Spleen (tissue), 11 donors: ENCODE measurements around the gene SPATC1L. TPM values are rescaled to one million over a fixed set of nuclear protein-coding genes. Genes with fewer than 3 reads are reported as not detected.

Source experiments
- DNase-seq: peaks from one replicate; pipeline ENCODE4 v3.0.0-alpha.2; 2020
- H3K27ac ChIP-seq, 8 donors: fragments of 200-600 bp; sonication (generic) in 7 of 8; 1 replicate in 4 of 8; 2 replicates in 4 of 8; pipeline versions ENCODE4 v1.5.0 to v1.8.0; 2016 to 2021; ENCODE audit warnings: inconsistent platforms in 4 of 8, mild to moderate bottlenecking in 4 of 8, moderate library complexity in 1 of 8
- H3K27me3 ChIP-seq, 7 donors: fragments of 200-600 bp; sonication (generic) in 6 of 7; replicated peaks in 1 of 7; 1 replicate in 4 of 7; 2 replicates in 3 of 7; pipeline versions ENCODE4 v1.5.0 to v1.8.0; 2016 to 2021; ENCODE audit warnings: inconsistent platforms in 3 of 7, mild to moderate bottlenecking in 1 of 7
- H3K36me3 ChIP-seq, 6 donors: fragments of 200-600 bp; sonication (generic) in 5 of 6; 1 replicate in 4 of 6; 2 replicates in 2 of 6; pipeline versions ENCODE4 v1.5.0 to v1.8.0; 2016 to 2021; ENCODE audit warnings: inconsistent platforms in 2 of 6
- H3K4me1 ChIP-seq, 6 donors: fragments of 200-600 bp; sonication (generic) in 5 of 6; 1 replicate in 3 of 6; 2 replicates in 3 of 6; pipeline versions ENCODE4 v1.5.0 to v1.8.0; 2016 to 2021; ENCODE audit warnings: inconsistent platforms in 3 of 6
- H3K4me3 ChIP-seq, 8 donors: fragments of 200-600 bp; sonication (generic) in 7 of 8; 1 replicate in 4 of 8; 2 replicates in 4 of 8; pipeline versions ENCODE4 v1.5.0 to v1.8.0; 2016 to 2021; ENCODE audit warnings: inconsistent platforms in 4 of 8, mild to moderate bottlenecking in 4 of 8, moderate library complexity in 2 of 8
- H3K9me3 ChIP-seq, 8 donors: fragments of 200-600 bp; sonication (generic) in 7 of 8; 1 replicate in 4 of 8; 2 replicates in 4 of 8; pipeline versions ENCODE4 v1.5.0 to v1.8.0; 2016 to 2021; ENCODE audit warnings: inconsistent platforms in 4 of 8
- CTCF ChIP-seq, 11 experiments: fragments of 200-600 bp in 7 of 11; fragments of 450-650 bp in 4 of 11; sonication (generic) in 4 of 11; IDR thresholded peaks in 8 of 11; conservative IDR thresholded peaks in 3 of 11; 1 replicate in 7 of 11; 2 replicates in 4 of 11; pipeline versions ENCODE4 v1.4.0 to v1.8.0; 2016 to 2021; ENCODE audit warnings: antibody characterized with exemption in 11 of 11, inconsistent platforms in 4 of 11, mild to moderate bottlenecking in 1 of 11
- POLR2A ChIP-seq, 3 donors: fragments of 450-650 bp; IDR thresholded peaks; one replicate each; pipeline ENCODE4 v1.5.1; 2017; ENCODE audit warnings: antibody characterized with exemption in 3 of 3, mild to moderate bottlenecking in 1 of 3
- POLR2AphosphoS5 ChIP-seq, 3 donors: sonication (generic); formaldehyde crosslinking; IDR thresholded peaks; one replicate each; pipeline ENCODE4 v1.5.1; 2017; ENCODE audit warnings: antibody characterized with exemption in 3 of 3
- WGBS, 5 donors: extraction: QIAGEN DNeasy Blood & Tissue Kit in 3 of 5; methylation state at CpG; one replicate each; pipeline versions ENCODE4 v1.1.5 to v1.1.7; 2013 to 2018; 5-methylcytosine and 5-hydroxymethylcytosine counted together
- intact Hi-C: fragments of 100-400 bp; cut with DNase I; formaldehyde crosslinking; loops from one replicate; pipeline ENCODE4 v1.15.0; 2023; ENCODE audit warnings: low total_unique reads
- polyA plus RNA-seq, 3 donors: library from polyadenylated mRNA; stranded (reverse); fragments of 200-250 nt; gene quantifications; one replicate each; pipeline ENCODE4 v1.2.1, GENCODE V29; 2013
- total RNA-seq, 7 donors: library from RNA; depleted of rRNA in 3 of 7; stranded (reverse); fragments of >200 nt in 3 of 7; fragmentation: NEBNext Ultra II Directional in 4 of 7; extraction: Animal tissue kit (Norgen Biotek cat#: 25700) in 4 of 7; gene quantifications; one replicate each; pipeline versions ENCODE4 v1.1.0 to v1.2.1, GENCODE V29; 2016 to 2021
- donor health status: healthy with polysubstance abuse.
- donor health status: DM: no; HTN: no; CAD: no; lungs with moderate emphysema.
- donor health status: DM: no; HTN: no; CAD: no.
- donor health status: Bipolar disorder and iron deficiency.
- donor health status: healthy.
- donor health status: DM: no; HTN: no; CAD: no.
- donor health status: DM: yes; HTN: yes; CAD: no.

SPATC1L gene
- total and polyA plus RNA-seq, 10 donors, result 4.4 to 13.4 (median 9.8) TPM

DNA sequence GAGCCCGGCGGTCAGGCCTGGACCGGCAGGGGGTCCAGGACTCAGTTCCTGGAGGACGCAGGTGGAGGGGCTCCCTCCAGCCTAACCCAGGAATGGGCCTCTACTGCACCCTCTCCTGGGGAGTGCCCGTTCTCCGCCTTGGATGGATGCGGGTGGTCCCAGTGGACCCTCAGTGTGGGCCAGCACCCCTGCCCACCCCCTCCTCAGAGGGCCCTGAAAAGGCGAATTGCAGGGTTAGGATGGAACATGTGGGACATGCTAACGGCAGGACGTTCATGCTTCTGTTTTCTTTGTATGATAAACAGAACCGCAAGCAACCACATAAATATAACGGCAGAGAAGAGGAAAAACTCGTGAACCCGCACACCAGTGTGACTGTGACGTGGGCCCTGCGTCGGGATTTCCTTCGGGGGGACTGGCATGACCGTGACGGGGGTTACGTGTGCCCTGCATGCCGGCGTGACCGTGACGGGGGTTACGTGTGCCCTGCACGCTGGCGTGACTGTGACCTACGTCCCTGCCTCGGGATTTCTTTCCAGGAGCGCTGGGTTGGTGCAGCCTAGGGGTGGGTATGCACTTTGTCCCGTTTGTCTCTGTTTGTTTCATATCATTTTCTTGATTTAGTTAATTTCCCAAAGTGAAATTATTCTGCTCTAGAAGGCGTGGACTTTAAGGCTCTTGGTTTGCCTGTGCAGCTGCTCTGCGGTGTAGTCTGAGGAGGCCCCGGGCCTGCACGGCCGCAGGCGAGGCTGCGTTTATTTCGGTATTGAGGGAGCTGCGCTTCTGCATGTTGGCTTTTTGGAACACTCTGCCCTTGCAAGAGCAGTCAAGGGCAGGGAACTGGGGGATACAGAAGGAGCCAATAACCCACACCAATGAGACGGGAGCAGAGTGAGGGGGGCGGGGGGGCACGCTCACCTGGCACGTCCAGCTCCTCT lies 32.0 kb downstream of the SPATC1L start:
- Histone ChIP-seq H3K4me3 (no peak overlapping the region), H3K4me1 (peaks cover 0 to 12% (median 6%) of the 10 kb centered on the region in 6 donors), H3K27ac (no peak overlapping the region), H3K9me3 (no peaks in the 10 kb centered on the region), H3K36me3 (no peaks in the 10 kb centered on the region), H3K27me3 (peaks cover 0 to 21% (median 0%) of the 10 kb centered on the region in 7 donors)
- TF ChIP-seq POLR2A (IDR thresholded peaks at IDR 0.05) (no peak), CTCF (IDR thresholded peaks at IDR 0.05 in 8 of 11, conservative IDR thresholded peaks at IDR 0.05 in 3 of 11) (no peak), POLR2AphosphoS5 (IDR thresholded peaks at IDR 0.05) (no peak)
- intact Hi-C loops, result no loop called here
- peak; percentile 54 for DNase-seq
- WGBS, 5 donors, result 90 to 95% (median 93%) methylated on average over 37 to 45 of the region's 45 CpGs

DNA sequence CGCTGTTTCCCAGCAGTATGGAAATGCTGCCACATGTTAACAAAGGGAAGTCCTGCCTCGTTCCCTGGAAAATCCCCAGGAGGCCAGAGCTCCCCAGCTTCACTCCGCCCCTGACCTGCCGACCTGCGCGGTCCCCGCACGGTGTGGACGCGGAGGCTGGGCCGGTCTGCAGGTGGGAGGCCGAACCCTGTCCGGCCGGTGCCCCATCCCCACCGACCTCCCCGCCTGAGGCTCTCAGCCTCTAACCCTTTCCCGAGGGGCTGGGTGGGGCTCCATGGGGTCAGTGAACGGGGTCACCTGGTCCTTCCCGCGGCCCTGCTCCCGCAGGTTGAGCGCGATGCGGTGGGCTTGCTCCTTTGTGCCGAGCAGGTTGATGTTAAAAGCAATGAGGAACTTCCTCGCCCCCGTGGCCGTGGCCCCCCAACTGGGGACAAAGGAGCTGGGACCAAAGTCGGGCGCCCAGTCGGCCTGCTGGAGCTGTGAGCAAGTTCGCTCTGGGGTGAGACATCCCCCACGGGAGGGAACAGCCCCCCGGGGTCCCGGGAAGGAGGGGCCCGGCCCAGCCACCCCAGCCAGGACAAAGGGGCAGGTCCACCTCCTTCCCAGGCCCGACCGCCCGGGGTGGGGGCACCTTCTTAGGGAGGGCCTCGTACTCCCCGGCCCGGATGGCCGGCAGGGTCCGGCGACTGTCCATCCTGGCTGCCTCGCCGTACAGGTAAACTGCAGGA lies 32.8 kb downstream of the SPATC1L start:
- WGBS, 5 donors, result 86 to 93% (median 88%) methylated on average over 30 to 47 of the region's 47 CpGs
- no peak overlapping the region for H3K27ac ChIP-seq
- intact Hi-C loops, result no loop called here
- DNase-seq, result peak; percentile 74
- H3K27me3 ChIP-seq, result peaks cover 0 to 21% (median 0%) of the 10 kb centered on the region in 7 donors
- H3K4me3 ChIP-seq, result no peak overlapping the region
- H3K9me3 ChIP-seq, result no peaks in the 10 kb centered on the region
- H3K4me1 ChIP-seq, result peaks cover 0 to 12% (median 6%) of the 10 kb centered on the region in 6 donors
- no peak for TF ChIP-seq POLR2A (IDR thresholded peaks at IDR 0.05)
- TF ChIP-seq POLR2AphosphoS5 (IDR thresholded peaks at IDR 0.05), result no peak
- no peak for TF ChIP-seq CTCF (IDR thresholded peaks at IDR 0.05 in 8 of 11, conservative IDR thresholded peaks at IDR 0.05 in 3 of 11)
- H3K36me3 ChIP-seq, result no peaks in the 10 kb centered on the region

- 84 to 93% (median 87%) methylated on average over 14 to 24 of the region's 24 CpGs for WGBS, 5 donors
- intact Hi-C loops, result no loop called here
Measured at GRCh38 chr21:46150491-46151121, 33.7 kb downstream of the SPATC1L start.

More at GRCh38 chr21:46150491-46151121, 33.7 kb downstream of the SPATC1L start:
- TF ChIP-seq POLR2A (IDR thresholded peaks at IDR 0.05) (no peak), POLR2AphosphoS5 (IDR thresholded peaks at IDR 0.05) (no peak), CTCF (IDR thresholded peaks at IDR 0.05 in 8 of 11, conservative IDR thresholded peaks at IDR 0.05 in 3 of 11) (no peak)
- Histone ChIP-seq H3K9me3 (no peaks in the 10 kb centered on the region), H3K4me1 (peaks cover 0 to 12% (median 6%) of the 10 kb centered on the region in 6 donors), H3K27me3 (peaks cover 0 to 21% (median 0%) of the 10 kb centered on the region in 7 donors), H3K36me3 (no peaks in the 10 kb centered on the region), H3K27ac (no peak overlapping the region), H3K4me3 (no peak overlapping the region)
- DNase-seq, result peak; percentile 68
